Esophagus (tissue), 2 donors: ENCODE results near the gene SLC25A11. TPM values are rescaled to one million over a fixed set of nuclear protein-coding genes. Genes with fewer than 3 reads are reported as not detected.

Source experiments
- H3K27ac ChIP-seq, 2 donors: one replicate each; pipeline ENCODE4 v1.5.1; 2013; ENCODE audit warnings: low read depth in 2 of 2, mild to moderate bottlenecking in 2 of 2, inconsistent platforms in 1 of 2, low read length in 1 of 2, moderate library complexity in 1 of 2
- H3K27me3 ChIP-seq, 2 donors: one replicate each; pipeline ENCODE4 v1.6.1; 2013; ENCODE audit warnings: low read length in 2 of 2, control low read depth in 1 of 2, mild to moderate bottlenecking in 1 of 2; ENCODE audit not compliant: insufficient read depth in 2 of 2, control insufficient read depth in 1 of 2
- H3K36me3 ChIP-seq, 2 donors: one replicate each; pipeline ENCODE4 v1.6.1; 2013; ENCODE audit warnings: low read length in 1 of 2; ENCODE audit not compliant: control insufficient read depth in 2 of 2, insufficient read depth in 2 of 2
- H3K4me1 ChIP-seq, 2 donors: one replicate each; pipeline ENCODE4 v1.6.1; 2013; ENCODE audit warnings: low read length in 1 of 2; ENCODE audit not compliant: control insufficient read depth in 2 of 2, insufficient read depth in 2 of 2
- H3K4me3 ChIP-seq, 2 donors: one replicate each; pipeline ENCODE4 v1.5.1; 2013; ENCODE audit warnings: low read length in 2 of 2, mild to moderate bottlenecking in 2 of 2, low read depth in 1 of 2, moderate library complexity in 1 of 2
- H3K9me3 ChIP-seq, 2 donors: one replicate each; pipeline ENCODE4 v1.6.1; 2013; ENCODE audit warnings: mild to moderate bottlenecking in 2 of 2, low read depth in 1 of 2, low read length in 1 of 2, moderate library complexity in 1 of 2; ENCODE audit not compliant: control insufficient read depth in 2 of 2, insufficient read depth in 1 of 2
- WGBS, 2 donors: extraction: QIAGEN DNeasy Blood & Tissue Kit; methylation state at CpG; one replicate each; pipeline ENCODE4 v1.1.7; 2013; 5-methylcytosine and 5-hydroxymethylcytosine counted together
- polyA plus RNA-seq, 2 donors: library from polyadenylated mRNA; stranded (reverse); fragments of 200-250 nt; gene quantifications; one replicate each; pipeline ENCODE4 v1.2.3, GENCODE V29; 2013
- donor health status: healthy with polysubstance abuse.
- donor health status: Bipolar disorder and iron deficiency.

The SLC25A11 gene
- polyA plus RNA-seq, 2 donors: 18.3 to 43.4 TPM

GRCh38 chr17:4892499-4893221, 47.2 kb downstream of the SLC25A11 start:
- Histone ChIP-seq H3K4me3 (no peak overlapping the region), H3K9me3 (peaks cover 0 to 3% of the 10 kb centered on the region in 2 donors), H3K27ac (no peak overlapping the region), H3K27me3 (no peaks in the 10 kb centered on the region), H3K4me1 (no peaks in the 10 kb centered on the region), H3K36me3 (peaks cover 34 to 75% of the 10 kb centered on the region in 2 donors)
- WGBS, 2 donors: 77 to 89% methylated on average over 23 of the region's 23 CpGs

GRCh38 chr17:4891411-4892410, 48.1 kb downstream of the SLC25A11 start:
- Histone ChIP-seq H3K36me3 (peaks cover 38 to 78% of the 10 kb centered on the region in 2 donors), H3K4me1 (no peaks in the 10 kb centered on the region), H3K27me3 (no peaks in the 10 kb centered on the region), H3K4me3 (no peak overlapping the region), H3K9me3 (peaks cover 0 to 3% of the 10 kb centered on the region in 2 donors), H3K27ac (no peak overlapping the region)
- WGBS, 2 donors: 88 to 89% methylated on average over 41 to 42 of the region's 42 CpGs

- WGBS, 2 donors: 88 to 89% methylated on average over 18 of the region's 18 CpGs
- H3K9me3 ChIP-seq: no peaks in the 10 kb centered on the region
- H3K4me1 ChIP-seq: no peaks in the 10 kb centered on the region
- H3K4me3 ChIP-seq: no peak overlapping the region
- H3K27me3 ChIP-seq: no peaks in the 10 kb centered on the region
- peaks cover 28 to 68% of the 10 kb centered on the region in 2 donors for H3K36me3 ChIP-seq
- H3K27ac ChIP-seq: no peak overlapping the region
These were observed 52.3 kb downstream of the SLC25A11 start for GRCh38 chr17:4887581-4887980.

Other genes with a start within 250 kb of the SLC25A11 start
- gene PELP1, start 235.9 kb downstream of the SLC25A11 start, polyA plus RNA-seq: 10 to 100 TPM; 19.2 to 29.8 TPM
- 10 to 100 TPM; 10.6 TPM for gene ARRB2, start 229.4 kb downstream of the SLC25A11 start, polyA plus RNA-seq
- gene MED11, start 208.6 kb downstream of the SLC25A11 start, polyA plus RNA-seq: 10 to 100 TPM; 29.8 to 31.1 TPM
- under 1 TPM; 0.82 to 0.96 TPM for gene ZMYND15, start 200.2 kb downstream of the SLC25A11 start, polyA plus RNA-seq
- 10 to 100 TPM; 10.9 to 20.3 TPM for gene CXCL16, start 200.1 kb downstream of the SLC25A11 start, polyA plus RNA-seq
- under 1 TPM in 1 of 2 donors, not detected in 1; 0.07 TPM for gene TM4SF5, start 168.2 kb downstream of the SLC25A11 start, polyA plus RNA-seq
- 1 to 10 TPM; 1.3 to 1.5 TPM for gene VMO1, start 153.7 kb downstream of the SLC25A11 start, polyA plus RNA-seq
- gene GLTPD2, start 151.1 kb downstream of the SLC25A11 start, polyA plus RNA-seq: under 1 TPM in 1 of 2 donors, not detected in 1; 0.38 TPM
- 100 to 1,000 TPM; 110 to 248 TPM for gene PSMB6, start 143.9 kb downstream of the SLC25A11 start, polyA plus RNA-seq
- 10 to 100 TPM; 66.9 to 67.4 TPM for gene PLD2, start 132.9 kb downstream of the SLC25A11 start, polyA plus RNA-seq
- 100 to 1,000 TPM in 1 of 2 donors, 10 to 100 TPM in 1; 86.1 to 161 TPM for gene MINK1, start 106.7 kb downstream of the SLC25A11 start, polyA plus RNA-seq
- under 1 TPM; 0.58 to 0.71 TPM for gene C17orf107, start 40.5 kb downstream of the SLC25A11 start, polyA plus RNA-seq
- gene CHRNE, start 36.9 kb downstream of the SLC25A11 start, polyA plus RNA-seq: under 1 TPM; 0.16 to 0.47 TPM
- under 1 TPM; 0.02 to 0.12 TPM for gene GP1BA, start 7.8 kb downstream of the SLC25A11 start, polyA plus RNA-seq
- 100 to 1,000 TPM in 1 of 2 donors, 10 to 100 TPM in 1; 79.5 to 149 TPM for gene RNF167, start 222 bp upstream of the SLC25A11 start, polyA plus RNA-seq
- gene PFN1, start 8.5 kb upstream of the SLC25A11 start, polyA plus RNA-seq: 100 to 1,000 TPM; 371 to 761 TPM
- gene ENO3, start 11.1 kb upstream of the SLC25A11 start, polyA plus RNA-seq: 10 to 100 TPM in 1 of 2 donors, 1 to 10 TPM in 1; 1.7 to 10.8 TPM
- 10 to 100 TPM; 48.9 to 56.4 TPM for gene SPAG7, start 27.8 kb upstream of the SLC25A11 start, polyA plus RNA-seq
- gene CAMTA2, start 47.6 kb upstream of the SLC25A11 start, polyA plus RNA-seq: 10 to 100 TPM; 26.3 to 50.8 TPM
- 1 to 10 TPM in 1 of 2 donors, under 1 TPM in 1; 0.67 to 1.2 TPM for gene INCA1, start 57.5 kb upstream of the SLC25A11 start, polyA plus RNA-seq
- 10 to 100 TPM; 64.7 to 71.6 TPM for gene KIF1C, start 57.9 kb upstream of the SLC25A11 start, polyA plus RNA-seq
- 1 to 10 TPM in 1 of 2 donors, under 1 TPM in 1; 0.92 to 3.1 TPM for gene SLC52A1, start 95.4 kb upstream of the SLC25A11 start, polyA plus RNA-seq
- 1 to 10 TPM; 1.5 to 1.8 TPM for gene ZFP3, start 138.4 kb upstream of the SLC25A11 start, polyA plus RNA-seq
- gene ZNF232, start 171.8 kb upstream of the SLC25A11 start, polyA plus RNA-seq: 1 to 10 TPM; 4.3 to 5.8 TPM
- under 1 TPM; 0.02 to 0.04 TPM for gene USP6, start 176.0 kb upstream of the SLC25A11 start, polyA plus RNA-seq